ENCODE results near the gene SIMC1. TPM values are rescaled to one million over a fixed set of nuclear protein-coding genes. Genes with fewer than 3 reads are reported as not detected.

Gene SIMC1
- total RNA-seq, 3 donors from 2014 or later (not counting 1 experiment from before 2014, with no cell fraction given): 19.6 to 30.2 (median 27.8) TPM

DNA sequence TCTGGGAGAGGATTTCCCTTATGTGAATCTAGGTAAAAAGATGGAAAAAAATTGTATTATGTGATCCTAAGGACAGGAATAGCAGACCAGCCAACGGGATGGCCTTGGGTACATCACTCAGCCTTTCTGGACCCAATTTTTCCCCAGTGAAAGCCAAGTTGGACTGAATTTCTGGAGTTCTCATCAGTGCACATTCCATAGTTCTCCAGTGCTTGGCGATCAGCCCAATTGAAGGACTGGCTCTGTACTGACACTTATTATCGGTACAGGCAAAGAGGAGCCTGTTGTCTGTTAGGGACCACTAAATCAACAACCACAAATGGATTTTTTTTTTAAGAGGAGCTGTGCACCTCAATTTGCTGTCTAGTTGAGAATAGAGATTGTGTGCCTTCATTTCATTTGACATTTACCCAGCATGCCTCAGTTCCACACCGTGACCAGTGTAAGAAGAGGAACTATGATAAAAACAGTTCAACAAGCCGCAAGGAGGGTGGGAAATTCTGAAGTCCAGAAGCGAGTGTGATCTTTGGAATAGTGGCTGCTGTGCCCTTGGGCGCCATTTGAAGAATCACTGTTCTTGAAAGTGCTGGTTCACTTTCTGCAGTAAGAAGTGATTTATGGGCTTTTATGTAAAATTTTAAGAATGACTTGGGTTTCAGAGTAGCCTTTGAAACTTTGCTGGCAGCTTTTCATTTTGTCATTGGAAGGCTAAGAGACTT lies 135.0 kb downstream of the SIMC1 start:
- WGBS (ENCODE audit: insufficient coverage): 73% methylated on average over 7 of the region's 7 CpGs
- no peak overlapping the region for H3K27ac ChIP-seq (ENCODE audit: low read length)
- TF ChIP-seq, protein P1, sequence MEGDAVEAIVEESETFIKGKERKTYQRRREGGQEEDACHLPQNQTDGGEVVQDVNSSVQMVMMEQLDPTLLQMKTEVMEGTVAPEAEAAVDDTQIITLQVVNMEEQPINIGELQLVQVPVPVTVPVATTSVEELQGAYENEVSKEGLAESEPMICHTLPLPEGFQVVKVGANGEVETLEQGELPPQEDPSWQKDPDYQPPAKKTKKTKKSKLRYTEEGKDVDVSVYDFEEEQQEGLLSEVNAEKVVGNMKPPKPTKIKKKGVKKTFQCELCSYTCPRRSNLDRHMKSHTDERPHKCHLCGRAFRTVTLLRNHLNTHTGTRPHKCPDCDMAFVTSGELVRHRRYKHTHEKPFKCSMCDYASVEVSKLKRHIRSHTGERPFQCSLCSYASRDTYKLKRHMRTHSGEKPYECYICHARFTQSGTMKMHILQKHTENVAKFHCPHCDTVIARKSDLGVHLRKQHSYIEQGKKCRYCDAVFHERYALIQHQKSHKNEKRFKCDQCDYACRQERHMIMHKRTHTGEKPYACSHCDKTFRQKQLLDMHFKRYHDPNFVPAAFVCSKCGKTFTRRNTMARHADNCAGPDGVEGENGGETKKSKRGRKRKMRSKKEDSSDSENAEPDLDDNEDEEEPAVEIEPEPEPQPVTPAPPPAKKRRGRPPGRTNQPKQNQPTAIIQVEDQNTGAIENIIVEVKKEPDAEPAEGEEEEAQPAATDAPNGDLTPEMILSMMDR (IDR thresholded peaks at IDR 0.05): no peak
- no peaks in the 10 kb centered on the region for H3K4me1 Mint-ChIP-seq
- H3K27ac Mint-ChIP-seq: no peak overlapping the region
- H3K4me1 ChIP-seq (ENCODE audit: control insufficient read depth, insufficient read depth, low read length): no peaks in the 10 kb centered on the region
- H3K36me3 ChIP-seq (ENCODE audit: control insufficient read depth, insufficient read depth, low read length): no peaks in the 10 kb centered on the region
- no peaks in the 10 kb centered on the region for H3K27me3 Mint-ChIP-seq (ENCODE audit: low read depth in 2 of 2)
- ATAC-seq: no peak
- intact Hi-C loops (cut with micrococcal nuclease): no loop called here
- no peaks in the 10 kb centered on the region for H3K9me3 ChIP-seq (ENCODE audit: control insufficient read depth, insufficient read depth, low read length)
- no peaks in the 10 kb centered on the region for H3K9me3 Mint-ChIP-seq
- no peak overlapping the region for H3K4me3 Mint-ChIP-seq
- H3K4me3 ChIP-seq (ENCODE audit: low read length): no peak overlapping the region
- DNase-seq: no peak
- no peaks in the 10 kb centered on the region for H3K27me3 ChIP-seq (ENCODE audit: control insufficient read depth, insufficient read depth, low read length)
- no peaks in the 10 kb centered on the region for H3K36me3 Mint-ChIP-seq

DNA sequence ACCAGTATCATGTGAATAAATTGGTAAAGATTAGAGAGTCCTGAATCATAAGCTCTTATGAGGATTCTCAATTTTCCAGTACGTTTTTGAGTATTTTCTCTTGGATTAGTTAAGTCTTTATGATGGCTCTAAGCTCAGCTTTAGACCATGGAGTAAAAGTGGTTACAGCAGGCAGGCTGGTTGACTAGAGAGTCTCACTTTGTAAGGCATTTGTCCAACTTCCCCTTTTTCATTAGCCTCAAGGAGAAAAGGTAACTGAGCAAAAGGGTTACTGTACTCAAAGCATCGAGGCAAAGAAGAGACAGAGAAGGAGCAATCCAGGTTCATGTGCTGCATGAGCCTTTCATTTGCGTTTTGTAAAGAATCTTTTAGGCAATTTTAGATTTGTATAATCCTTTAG lies 141.7 kb downstream of the SIMC1 start:
- H3K9me3 Mint-ChIP-seq: no peaks in the 10 kb centered on the region
- no peak overlapping the region for H3K27ac Mint-ChIP-seq
- Histone ChIP-seq H3K9me3 (ENCODE audit: control insufficient read depth, insufficient read depth, low read length) (no peaks in the 10 kb centered on the region), H3K4me3 (ENCODE audit: low read length) (no peak overlapping the region), H3K27me3 (ENCODE audit: control insufficient read depth, insufficient read depth, low read length) (no peaks in the 10 kb centered on the region), H3K27ac (ENCODE audit: low read length) (no peak overlapping the region), H3K4me1 (ENCODE audit: control insufficient read depth, insufficient read depth, low read length) (no peaks in the 10 kb centered on the region), H3K36me3 (ENCODE audit: control insufficient read depth, insufficient read depth, low read length) (peaks cover 31% of the 10 kb centered on the region)
- no peak overlapping the region for H3K4me3 Mint-ChIP-seq
- WGBS (ENCODE audit: insufficient coverage): 59% methylated on average over 3 of the region's 3 CpGs
- no peaks in the 10 kb centered on the region for H3K27me3 Mint-ChIP-seq (ENCODE audit: low read depth in 2 of 2)
- ATAC-seq: no peak
- intact Hi-C loops (cut with micrococcal nuclease): no loop called here
- H3K4me1 Mint-ChIP-seq: no peaks in the 10 kb centered on the region
- TF ChIP-seq, protein P1 (IDR thresholded peaks at IDR 0.05): no peak
- no peaks in the 10 kb centered on the region for H3K36me3 Mint-ChIP-seq
- no peak for DNase-seq

GRCh38 chr5:176381423-176381822 lies 143.2 kb downstream of the SIMC1 start:
- no peak for ATAC-seq
- TF ChIP-seq, protein P1 (IDR thresholded peaks at IDR 0.05): no peak
- H3K27ac ChIP-seq (ENCODE audit: low read length): no peak overlapping the region
- H3K4me3 ChIP-seq (ENCODE audit: low read length): no peak overlapping the region
- H3K9me3 Mint-ChIP-seq: no peaks in the 10 kb centered on the region
- intact Hi-C loops (cut with micrococcal nuclease): no loop called here
- no peaks in the 10 kb centered on the region for H3K27me3 Mint-ChIP-seq (ENCODE audit: low read depth in 2 of 2)
- DNase-seq: no peak
- H3K36me3 ChIP-seq (ENCODE audit: control insufficient read depth, insufficient read depth, low read length): peaks cover 45% of the 10 kb centered on the region
- no peak overlapping the region for H3K4me3 Mint-ChIP-seq
- H3K36me3 Mint-ChIP-seq: no peaks in the 10 kb centered on the region
- 89% methylated on average over 3 of the region's 3 CpGs for WGBS (ENCODE audit: insufficient coverage)
- H3K4me1 Mint-ChIP-seq: peaks cover 7 to 8% of the 10 kb centered on the region in 2 donors
- no peaks in the 10 kb centered on the region for H3K27me3 ChIP-seq (ENCODE audit: control insufficient read depth, insufficient read depth, low read length)
- no peaks in the 10 kb centered on the region for H3K4me1 ChIP-seq (ENCODE audit: control insufficient read depth, insufficient read depth, low read length)
- H3K27ac Mint-ChIP-seq: no peak overlapping the region
- no peaks in the 10 kb centered on the region for H3K9me3 ChIP-seq (ENCODE audit: control insufficient read depth, insufficient read depth, low read length)

GRCh38 chr5:176381979-176382378 lies 143.8 kb downstream of the SIMC1 start:
- no peaks in the 10 kb centered on the region for H3K27me3 ChIP-seq (ENCODE audit: control insufficient read depth, insufficient read depth, low read length)
- WGBS (ENCODE audit: insufficient coverage): 97% methylated on average over 3 of the region's 3 CpGs
- peaks cover 13 to 14% of the 10 kb centered on the region in 2 donors for H3K4me1 Mint-ChIP-seq
- H3K27ac Mint-ChIP-seq: no peak overlapping the region
- no peaks in the 10 kb centered on the region for H3K27me3 Mint-ChIP-seq (ENCODE audit: low read depth in 2 of 2)
- no peak overlapping the region for H3K4me3 ChIP-seq (ENCODE audit: low read length)
- peaks cover 46% of the 10 kb centered on the region for H3K36me3 ChIP-seq (ENCODE audit: control insufficient read depth, insufficient read depth, low read length)
- intact Hi-C loops (cut with micrococcal nuclease): no loop called here
- no peaks in the 10 kb centered on the region for H3K9me3 ChIP-seq (ENCODE audit: control insufficient read depth, insufficient read depth, low read length)
- no peak overlapping the region for H3K4me3 Mint-ChIP-seq
- no peaks in the 10 kb centered on the region for H3K9me3 Mint-ChIP-seq
- no peak overlapping the region for H3K27ac ChIP-seq (ENCODE audit: low read length)
- no peaks in the 10 kb centered on the region for H3K36me3 Mint-ChIP-seq
- ATAC-seq (no peak), DNase-seq (no peak)
- TF ChIP-seq, protein P1 (IDR thresholded peaks at IDR 0.05): no peak
- H3K4me1 ChIP-seq (ENCODE audit: control insufficient read depth, insufficient read depth, low read length): no peaks in the 10 kb centered on the region

Data from natural killer cell (primary cell).